ENCODE results near the gene RBBP8NL.
"Not testable (repeated sequence)": the region's sequence is repeated elsewhere in the genome, so short reads cannot be mapped to it uniquely, and the experiment has no call there.

RBBP8NL gene

GRCh38 chr20:62376112-62377063 is 51.0 kb downstream of the RBBP8NL start:
- Histone ChIP-seq H3K27ac (ENCODE audit: low read depth, low read length, severe bottlenecking) (peak overlapping the region; percentile 86), H3K4me3 (ENCODE audit: extremely low read depth, insufficient read depth, low read length, poor library complexity, severe bottlenecking) (no peak overlapping the region), H3K9me3 (ENCODE audit: control insufficient read depth, low read length) (no peaks in the 10 kb centered on the region), H3K4me1 (ENCODE audit: control insufficient read depth, insufficient read depth, low read length, poor library complexity, severe bottlenecking) (peaks cover 45% of the 10 kb centered on the region), H3K36me3 (ENCODE audit: control insufficient read depth, insufficient read depth, low read length) (peaks cover under 1% of the 10 kb centered on the region)
- WGBS, 2 experiments (ENCODE audit: insufficient coverage in 2 of 2), result 49 to 62% methylated on average over 23 to 24 of the region's 26 CpGs

- Histone ChIP-seq H3K36me3 (ENCODE audit: control insufficient read depth, insufficient read depth, low read length) (no peaks in the 10 kb centered on the region), H3K4me3 (ENCODE audit: extremely low read depth, insufficient read depth, low read length, poor library complexity, severe bottlenecking) (no peak overlapping the region), H3K9me3 (ENCODE audit: control insufficient read depth, low read length) (no peaks in the 10 kb centered on the region), H3K4me1 (ENCODE audit: control insufficient read depth, insufficient read depth, low read length, poor library complexity, severe bottlenecking) (peaks cover 51% of the 10 kb centered on the region), H3K27ac (ENCODE audit: low read depth, low read length, severe bottlenecking) (no peak overlapping the region)
- WGBS, 2 experiments (ENCODE audit: insufficient coverage in 2 of 2), result 91 to 94% methylated on average over 19 to 22 of the region's 24 CpGs
These were observed 52.8 kb downstream of the RBBP8NL start for GRCh38 chr20:62374331-62375152.

- not testable (repeated sequence) for H3K27ac ChIP-seq (ENCODE audit: low read depth, low read length, severe bottlenecking); H3K4me3 ChIP-seq (ENCODE audit: extremely low read depth, insufficient read depth, low read length, poor library complexity, severe bottlenecking); H3K36me3 ChIP-seq (ENCODE audit: control insufficient read depth, insufficient read depth, low read length); H3K9me3 ChIP-seq (ENCODE audit: control insufficient read depth, low read length)
- H3K4me1 ChIP-seq (ENCODE audit: control insufficient read depth, insufficient read depth, low read length, poor library complexity, severe bottlenecking), result peaks cover 56% of the 10 kb centered on the region
- WGBS, 2 experiments (ENCODE audit: insufficient coverage in 2 of 2), result 87 to 89% methylated on average over 20 to 27 of the region's 40 CpGs
These were observed 53.6 kb downstream of the RBBP8NL start for GRCh38 chr20:62373631-62374179.

GRCh38 chr20:62372042-62372993 is 55.0 kb downstream of the RBBP8NL start:
- Histone ChIP-seq H3K9me3 (ENCODE audit: control insufficient read depth, low read length) (no peaks in the 10 kb centered on the region), H3K4me3 (ENCODE audit: extremely low read depth, insufficient read depth, low read length, poor library complexity, severe bottlenecking) (no peak overlapping the region), H3K4me1 (ENCODE audit: control insufficient read depth, insufficient read depth, low read length, poor library complexity, severe bottlenecking) (peaks cover 54% of the 10 kb centered on the region), H3K27ac (ENCODE audit: low read depth, low read length, severe bottlenecking) (no peak overlapping the region), H3K36me3 (ENCODE audit: control insufficient read depth, insufficient read depth, low read length) (no peaks in the 10 kb centered on the region)
- 88 to 90% methylated on average over 26 to 27 of the region's 29 CpGs for WGBS, 2 experiments (ENCODE audit: insufficient coverage in 2 of 2)

GRCh38 chr20:62371588-62372041 is 55.7 kb downstream of the RBBP8NL start:
- H3K4me3 ChIP-seq (ENCODE audit: extremely low read depth, insufficient read depth, low read length, poor library complexity, severe bottlenecking), result no peak overlapping the region
- H3K27ac ChIP-seq (ENCODE audit: low read depth, low read length, severe bottlenecking), result no peak overlapping the region
- H3K9me3 ChIP-seq (ENCODE audit: control insufficient read depth, low read length), result no peaks in the 10 kb centered on the region
- 97 to 100% methylated on average over 5 of the region's 8 CpGs for WGBS, 2 experiments (ENCODE audit: insufficient coverage in 2 of 2)
- no peaks in the 10 kb centered on the region for H3K36me3 ChIP-seq (ENCODE audit: control insufficient read depth, insufficient read depth, low read length)
- peaks cover 47% of the 10 kb centered on the region for H3K4me1 ChIP-seq (ENCODE audit: control insufficient read depth, insufficient read depth, low read length, poor library complexity, severe bottlenecking)

- H3K4me1 ChIP-seq (ENCODE audit: control insufficient read depth, insufficient read depth, low read length, poor library complexity, severe bottlenecking), result peaks cover 41% of the 10 kb centered on the region
- WGBS, 2 experiments (ENCODE audit: insufficient coverage in 2 of 2), result 73 to 82% methylated on average over 12 to 18 of the region's 18 CpGs
- no peak overlapping the region for H3K27ac ChIP-seq (ENCODE audit: low read depth, low read length, severe bottlenecking)
- H3K36me3 ChIP-seq (ENCODE audit: control insufficient read depth, insufficient read depth, low read length), result no peaks in the 10 kb centered on the region
- H3K9me3 ChIP-seq (ENCODE audit: control insufficient read depth, low read length), result no peaks in the 10 kb centered on the region
- no peak overlapping the region for H3K4me3 ChIP-seq (ENCODE audit: extremely low read depth, insufficient read depth, low read length, poor library complexity, severe bottlenecking)
These were observed 56.3 kb downstream of the RBBP8NL start for GRCh38 chr20:62370807-62371587.

- no peak overlapping the region for H3K4me3 ChIP-seq (ENCODE audit: extremely low read depth, insufficient read depth, low read length, poor library complexity, severe bottlenecking)
- no peaks in the 10 kb centered on the region for H3K9me3 ChIP-seq (ENCODE audit: control insufficient read depth, low read length)
- peaks cover 42% of the 10 kb centered on the region for H3K4me1 ChIP-seq (ENCODE audit: control insufficient read depth, insufficient read depth, low read length, poor library complexity, severe bottlenecking)
- H3K27ac ChIP-seq (ENCODE audit: low read depth, low read length, severe bottlenecking), result no peak overlapping the region
- 81 to 85% methylated on average over 19 of the region's 19 CpGs for WGBS, 2 experiments (ENCODE audit: insufficient coverage in 2 of 2)
- H3K36me3 ChIP-seq (ENCODE audit: control insufficient read depth, insufficient read depth, low read length), result no peaks in the 10 kb centered on the region
These were observed 57.1 kb downstream of the RBBP8NL start for GRCh38 chr20:62370115-62370806.

- Histone ChIP-seq H3K36me3 (ENCODE audit: control insufficient read depth, insufficient read depth, low read length) (no peaks in the 10 kb centered on the region), H3K27ac (ENCODE audit: low read depth, low read length, severe bottlenecking) (no peak overlapping the region), H3K4me1 (ENCODE audit: control insufficient read depth, insufficient read depth, low read length, poor library complexity, severe bottlenecking) (peaks cover 43% of the 10 kb centered on the region), H3K4me3 (ENCODE audit: extremely low read depth, insufficient read depth, low read length, poor library complexity, severe bottlenecking) (no peak overlapping the region), H3K9me3 (ENCODE audit: control insufficient read depth, low read length) (no peaks in the 10 kb centered on the region)
- WGBS, 2 experiments (ENCODE audit: insufficient coverage in 2 of 2), result 72 to 78% methylated on average over 3 to 4 of the region's 4 CpGs
These were observed 57.6 kb downstream of the RBBP8NL start for GRCh38 chr20:62369815-62370114.
